Endothelial cell (in vitro differentiated cells): ENCODE data around the gene HSDL2. TPM values are rescaled to one million over a fixed set of nuclear protein-coding genes. Genes with fewer than 3 reads are reported as not detected.
A peak's percentile ranks its signal among the peaks of the same experiment; 100 is the strongest.

Source experiments
- DNase-seq: peaks from one replicate; pipeline ENCODE4 v3.0.0; 2021; ENCODE audit warnings: low spot score
- H3K27ac Mint-ChIP-seq: one replicate; pipeline ENCODE4 v1.8.0; 2021; ENCODE audit warnings: mixed read lengths, inconsistent platforms; ENCODE audit not compliant: unreplicated experiment
- H3K27me3 Mint-ChIP-seq: one replicate; pipeline ENCODE4 v1.8.0; 2021; ENCODE audit warnings: mild to moderate bottlenecking, moderate library complexity, mixed read lengths, inconsistent platforms; ENCODE audit not compliant: unreplicated experiment
- H3K36me3 Mint-ChIP-seq: one replicate; pipeline ENCODE4 v1.8.0; 2021; ENCODE audit warnings: mild to moderate bottlenecking, low read depth, mixed read lengths, inconsistent platforms; ENCODE audit not compliant: unreplicated experiment
- H3K4me1 Mint-ChIP-seq: one replicate; pipeline ENCODE4 v1.8.0; 2021; ENCODE audit warnings: mild to moderate bottlenecking, mixed read lengths, inconsistent platforms; ENCODE audit not compliant: unreplicated experiment
- H3K4me3 Mint-ChIP-seq: one replicate; pipeline ENCODE4 v1.8.0; 2021; ENCODE audit warnings: mild to moderate bottlenecking, mixed read lengths, inconsistent platforms; ENCODE audit not compliant: unreplicated experiment
- H3K9me3 Mint-ChIP-seq: one replicate; pipeline ENCODE4 v1.8.0; 2021; ENCODE audit warnings: mixed read lengths, inconsistent platforms; ENCODE audit not compliant: unreplicated experiment
- CTCF ChIP-seq: fragments of 200-600 bp; sonication (generic); IDR thresholded peaks from one replicate; pipeline ENCODE4 v1.5.0; 2021; ENCODE audit warnings: antibody characterized with exemption; ENCODE audit not compliant: unreplicated experiment
- total RNA-seq: library from RNA; stranded (reverse); fragmentation: NEBNext Ultra II Directional; extraction: Animal tissue kit (Norgen Biotek cat#: 25700); gene quantifications from one replicate; pipeline ENCODE4 v1.2.1, GENCODE V29; 2021; ENCODE audit not compliant: unreplicated experiment

HSDL2 gene
- total RNA-seq, 1 donor from 2014 or later: 7.9 TPM

GRCh38 chr9:112375361-112375760 is 4.5 kb upstream of the HSDL2 start:
- no peak for DNase-seq
- H3K9me3 Mint-ChIP-seq: no peaks in the 10 kb centered on the region

GRCh38 chr9:112377087-112377486 is 2.8 kb upstream of the HSDL2 start:
- no peaks in the 10 kb centered on the region for H3K9me3 Mint-ChIP-seq
- H3K27ac Mint-ChIP-seq: no peak overlapping the region
- H3K4me1 Mint-ChIP-seq: peaks cover 26% of the 10 kb centered on the region
- H3K36me3 Mint-ChIP-seq: peaks cover 8% of the 10 kb centered on the region
- H3K4me3 Mint-ChIP-seq: no peak overlapping the region
- no peak for TF ChIP-seq CTCF
- H3K27me3 Mint-ChIP-seq: peaks cover 2% of the 10 kb centered on the region
- no peak for DNase-seq

More at GRCh38 chr9:112375361-112375760, 4.5 kb upstream of the HSDL2 start:
- peaks cover 4% of the 10 kb centered on the region for H3K36me3 Mint-ChIP-seq
- peaks cover 2% of the 10 kb centered on the region for H3K27me3 Mint-ChIP-seq
- peaks cover 20% of the 10 kb centered on the region for H3K4me1 Mint-ChIP-seq
- H3K27ac Mint-ChIP-seq: no peak overlapping the region
- no peak overlapping the region for H3K4me3 Mint-ChIP-seq
- no peak for TF ChIP-seq CTCF

- Mint-ChIP-seq H3K9me3 (no peaks in the 10 kb centered on the region), H3K27me3 (peaks cover 2% of the 10 kb centered on the region), H3K4me3 (no peak overlapping the region), H3K27ac (no peak overlapping the region), H3K36me3 (peaks cover 8% of the 10 kb centered on the region), H3K4me1 (peaks cover 26% of the 10 kb centered on the region)
- no peak for TF ChIP-seq CTCF
- no peak for DNase-seq
Measured at GRCh38 chr9:112377684-112378327, 2.1 kb upstream of the HSDL2 start.

GRCh38 chr9:112378328-112379176 is 1.4 kb upstream of the HSDL2 start:
- Mint-ChIP-seq H3K4me3 (peak overlapping the region; percentile 97), H3K4me1 (peaks cover 26% of the 10 kb centered on the region), H3K27me3 (peaks cover 2% of the 10 kb centered on the region), H3K36me3 (peaks cover 6% of the 10 kb centered on the region), H3K27ac (peak overlapping the region; percentile 9), H3K9me3 (no peaks in the 10 kb centered on the region)
- DNase-seq: no peak
- TF ChIP-seq CTCF: no peak
